ENCODE measurements around the gene FRY. TPM values are rescaled to one million over a fixed set of nuclear protein-coding genes. Genes with fewer than 3 reads are reported as not detected.

Gene FRY
- total and polyA plus RNA-seq, 10 of the 15 experiments (the other 5 are each of a cell fraction or from before 2014, with no cell fraction given): 0.18 to 1.4 (median 0.30) TPM

- FAIRE-seq: no peak
- BruUV-seq (replicated peaks): no TSS peak
- Histone ChIP-seq H2AFZ (ENCODE audit: control insufficient read depth, low read depth, low read length) (no peak overlapping the region), H3K4me1 (ENCODE audit: control insufficient read depth, insufficient read depth, low read length) (no peaks in the 10 kb centered on the region), H4K20me1 (ENCODE audit: control insufficient read depth, insufficient read depth) (no peaks in the 10 kb centered on the region), H3K27me3 (replicated peaks in 1 of 2; ENCODE audit: control insufficient read depth in 2 of 2, insufficient read depth in 2 of 2, low read length in 1 of 2) (peaks cover 0 to 2% of the 10 kb centered on the region in 2 experiments; a peak in 1 of 4 replicates), H3K4me3 (no peak overlapping the region), H3K36me3 (ENCODE audit: control insufficient read depth in 2 of 2, insufficient read depth in 2 of 2, low read length in 1 of 2) (no peaks in the 10 kb centered on the region), H3K9ac (ENCODE audit: control insufficient read depth, insufficient read depth, low read length) (no peak overlapping the region), H3K27ac (ENCODE audit: control insufficient read depth, insufficient read depth) (no peak overlapping the region), H3K79me2 (ENCODE audit: control insufficient read depth, insufficient read depth, low read length) (no peaks in the 10 kb centered on the region), H3K9me3 (replicated peaks; ENCODE audit: control insufficient read depth, insufficient read depth, low read length) (no peaks in the 10 kb centered on the region), H3K4me2 (ENCODE audit: control insufficient read depth, insufficient read depth) (no peak overlapping the region)
- CTCF ChIA-PET: interaction anchor here (1.1 kb wide), 1 partner anchor 296 kb away, joined by 3 read pairs; no protein-coding TSS in a partner anchor
- in situ Hi-C loops (cut with MboI) (no loop called here), intact Hi-C loops (cut with micrococcal nuclease; ENCODE audit: unreplicated experiment) (no loop called here)
- TF ChIP-seq CBFB (IDR thresholded peaks at IDR 0.05; ENCODE audit: low read depth) (no peak), SREBF2 (IDR thresholded peaks at IDR 0.05; ENCODE audit: low read length) (no peak), FOXK2 (IDR thresholded peaks at IDR 0.05) (no peak)
- RAD21 ChIA-PET (ENCODE audit: unreplicated experiment): no interaction called here
- POLR2A ChIA-PET: interaction anchor here (0.6 kb wide), 1 partner anchor 10 kb away, joined by 4 read pairs; no protein-coding TSS in a partner anchor
- WGBS (ENCODE audit: insufficient coverage, insufficient replicate concordance, low lambda C conversion rate, missing lambda C conversion rate): 13% methylated on average over 4 of the region's 4 CpGs
- SMC1A ChIA-PET (ENCODE audit: uncharacterized antibody, unreplicated experiment): no interaction called here
- no peak for ATAC-seq
- no peak for DNase-seq (ENCODE audit: low read depth, low spot score)
Measured at GRCh38 chr13:32205431-32206096, 174.0 kb downstream of the FRY start.

- FAIRE-seq: no peak
- in situ Hi-C loops (cut with MboI) (no loop called here), intact Hi-C loops (cut with micrococcal nuclease; ENCODE audit: unreplicated experiment) (no loop called here)
- Histone ChIP-seq H3K36me3 (ENCODE audit: control insufficient read depth in 2 of 2, insufficient read depth in 2 of 2, low read length in 1 of 2) (no peaks in the 10 kb centered on the region), H2AFZ (ENCODE audit: control insufficient read depth, low read depth, low read length) (no peak overlapping the region), H3K9ac (ENCODE audit: control insufficient read depth, insufficient read depth, low read length) (no peak overlapping the region), H3K4me1 (ENCODE audit: control insufficient read depth, insufficient read depth, low read length) (no peaks in the 10 kb centered on the region), H3K4me3 (no peak overlapping the region), H3K27me3 (replicated peaks in 1 of 2; ENCODE audit: control insufficient read depth in 2 of 2, insufficient read depth in 2 of 2, low read length in 1 of 2) (peaks cover 0 to under 1% of the 10 kb centered on the region in 2 experiments; a peak in 1 of 4 replicates), H3K4me2 (ENCODE audit: control insufficient read depth, insufficient read depth) (no peak overlapping the region), H3K9me3 (replicated peaks; ENCODE audit: control insufficient read depth, insufficient read depth, low read length) (no peaks in the 10 kb centered on the region), H4K20me1 (ENCODE audit: control insufficient read depth, insufficient read depth) (no peaks in the 10 kb centered on the region), H3K27ac (ENCODE audit: control insufficient read depth, insufficient read depth) (no peak overlapping the region), H3K79me2 (ENCODE audit: control insufficient read depth, insufficient read depth, low read length) (no peaks in the 10 kb centered on the region)
- ATAC-seq: no peak
- CTCF ChIA-PET: interaction anchor here (0.9 kb wide), 1 partner anchor 10 kb away, joined by 3 read pairs; no protein-coding TSS in a partner anchor
- 25% methylated on average over 5 of the region's 5 CpGs for WGBS (ENCODE audit: insufficient coverage, insufficient replicate concordance, low lambda C conversion rate, missing lambda C conversion rate)
- SMC1A ChIA-PET (ENCODE audit: uncharacterized antibody, unreplicated experiment): no interaction called here
- no peak for DNase-seq (ENCODE audit: low read depth, low spot score)
- BruUV-seq (replicated peaks): no TSS peak
- POLR2A ChIA-PET: interaction anchor here (0.6 kb wide), 1 partner anchor 9 kb away, joined by 4 read pairs; no protein-coding TSS in a partner anchor
- RAD21 ChIA-PET (ENCODE audit: unreplicated experiment): no interaction called here
- no peak for TF ChIP-seq EP300 (IDR thresholded peaks at IDR 0.05; ENCODE audit: borderline replicate concordance in 1 of 2, control insufficient read depth in 1 of 2, low read depth in 2 of 2, low read length in 2 of 2)
- TF ChIP-seq NR2F1 (conservative IDR thresholded peaks at IDR 0.05): no peak
- no peak for TF ChIP-seq ETV6 (conservative IDR thresholded peaks at IDR 0.05 in 1 of 2, IDR thresholded peaks at IDR 0.05 in 1 of 2; ENCODE audit: borderline replicate concordance in 1 of 2, low read depth in 1 of 2)
- no peak for TF ChIP-seq SP1 (IDR thresholded peaks at IDR 0.05; ENCODE audit: low read depth, low read length)
- TF ChIP-seq STAT1 (conservative IDR thresholded peaks at IDR 0.05): no peak
- TF ChIP-seq ZNF274 (IDR thresholded peaks at IDR 0.05; ENCODE audit: insufficient read depth, insufficient read length): no peak
- TF ChIP-seq TARDBP (IDR thresholded peaks at IDR 0.05; ENCODE audit: borderline replicate concordance): no peak
- no peak for TF ChIP-seq ESRRA (IDR thresholded peaks at IDR 0.05; ENCODE audit: low read length)
- TF ChIP-seq EGR1 (IDR thresholded peaks at IDR 0.05; ENCODE audit: borderline replicate concordance in 1 of 2, low read depth in 2 of 2, low read length in 2 of 2): no peak
- TF ChIP-seq GABPA (IDR thresholded peaks at IDR 0.05; ENCODE audit: low read depth): no peak
- TF ChIP-seq KLF5 (IDR thresholded peaks at IDR 0.05; ENCODE audit: partially characterized antibody): no peak
- TF ChIP-seq BACH1 (IDR thresholded peaks at IDR 0.05; ENCODE audit: borderline replicate concordance): no peak
- TF ChIP-seq NFYB (IDR thresholded peaks at IDR 0.05; ENCODE audit: insufficient read depth, low read depth, low read length): no peak
- no peak for TF ChIP-seq YBX1 (IDR thresholded peaks at IDR 0.05)
- no peak for TF ChIP-seq ASH2L (IDR thresholded peaks at IDR 0.05; ENCODE audit: borderline replicate concordance, low read depth)
Measured at GRCh38 chr13:32206097-32206740, 174.6 kb downstream of the FRY start.
